A549 (cell line): ENCODE measurements around the gene TTC31. TPM values are rescaled to one million over a fixed set of nuclear protein-coding genes. Genes with fewer than 3 reads are reported as not detected.

Source experiments
- ATAC-seq, 2 experiments: fragments of 200-7000 bp in 1 of 2; fragments of >200 bp in 1 of 2; cut with Nextera tagmentation in 1 of 2; cut with Tn5 transposase in 1 of 2; 3 replicates each; pipeline versions ENCODE4 v1.8.0 to v1.9.1; 2018 to 2020; ENCODE audit warnings: mild to moderate bottlenecking in 1 of 2, moderate library complexity in 1 of 2
- CTCF ChIA-PET: fragments of 300-600 bp; sonication (Branson Sonifier 250); formaldehyde crosslinking; extraction: SDS; loops from one replicate; lab custom pipeline; 2021; ENCODE audit warnings: antibody characterized with exemption, inconsistent platforms; lab: Yijun Ruan, JAX
- POLR2A ChIA-PET: fragments of 350-600 bp; formaldehyde crosslinking; extraction: SDS; loops from one replicate; lab custom pipeline; 2021; ENCODE audit warnings: antibody characterized with exemption, inconsistent platforms; lab: Yijun Ruan, JAX
- DNase-seq, 2 experiments: peaks; one replicate each; pipeline versions ENCODE4 v3.0.0 to v3.0.0-alpha.2; 2011 to 2016; ENCODE audit warnings: low read depth in 1 of 2, low spot score in 1 of 2
- FAIRE-seq: peaks from 2 replicates; lab custom pipeline; 2011; peaks lifted over from hg19 to GRCh38; lab: Jason Lieb, UNC
- H3K27ac ChIP-seq, 2 experiments: fragments of >200 bp; sonication (Bioruptor Twin); formaldehyde crosslinking; 3 replicates each; pipeline ENCODE4 v1.5.1; 2016 to 2017
- H3K4me1 ChIP-seq: fragments of >200 bp; sonication (Bioruptor Twin); formaldehyde crosslinking; 3 replicates; pipeline ENCODE4 v1.6.1; 2016
- H3K4me2 ChIP-seq: fragments of >200 bp; sonication (Bioruptor Twin); formaldehyde crosslinking; 3 replicates; pipeline ENCODE4 v1.6.1; 2016
- H3K4me3 ChIP-seq: fragments of >200 bp; sonication (Bioruptor Twin); formaldehyde crosslinking; 3 replicates; pipeline ENCODE4 v1.5.1; 2016
- H3K9me3 ChIP-seq: fragments of >200 bp; sonication (Bioruptor Twin); formaldehyde crosslinking; 3 replicates; pipeline ENCODE4 v1.6.1; 2016
- CEBPB ChIP-seq, 2 experiments: fragments of >200 bp in 1 of 2; sonication (Bioruptor Twin) in 1 of 2; formaldehyde crosslinking in 1 of 2; IDR thresholded peaks; 2 replicates each; pipeline ENCODE4 v1.6.1; 2012 to 2016
- CHD2 ChIP-seq: fragments of 150-350 bp; IDR thresholded peaks from 2 replicates; pipeline ENCODE4 v1.6.1; 2014; ENCODE audit warnings: low read length; ENCODE audit not compliant: partially characterized antibody
- CHD4 ChIP-seq: fragments of 200-600 bp; sonication (generic); IDR thresholded peaks from 2 replicates; pipeline ENCODE4 v1.6.1; 2016; ENCODE audit warnings: antibody characterized with exemption, mild to moderate bottlenecking, borderline replicate concordance
- EHF ChIP-seq: fragments of 250-450 bp; sonication (Bioruptor Pico); IDR thresholded peaks from 2 replicates; pipeline ENCODE4 v1.5.0; 2020; ENCODE audit warnings: mild to moderate bottlenecking
- EP300 ChIP-seq, 2 experiments: fragments of >200 bp; sonication (Bioruptor Twin); formaldehyde crosslinking; IDR thresholded peaks; 2 replicates in 1 of 2; 3 replicates in 1 of 2; pipeline ENCODE4 v1.6.1; 2016 to 2017
- ESRRA ChIP-seq: fragments of 150-350 bp; IDR thresholded peaks from 2 replicates; pipeline ENCODE4 v1.6.1; 2014; ENCODE audit warnings: mild to moderate bottlenecking, low read length, borderline replicate concordance
- FOSB ChIP-seq: fragments of 250-450 bp; sonication (Bioruptor Pico); IDR thresholded peaks from 2 replicates; pipeline ENCODE4 v1.5.0; 2020; ENCODE audit warnings: mild to moderate bottlenecking, moderate library complexity
- FOSL2 ChIP-seq, 2 experiments: fragments of 450-650 bp in 1 of 2; fragments of >200 bp in 1 of 2; sonication (Bioruptor Twin) in 1 of 2; formaldehyde crosslinking; IDR thresholded peaks; 2 replicates each; pipeline versions ENCODE4 v1.5.0 to v1.6.1; 2016 to 2020; ENCODE audit warnings: mild to moderate bottlenecking in 1 of 2, moderate library complexity in 1 of 2
- FOXS1 ChIP-seq: fragments of 250-450 bp; sonication (Bioruptor Pico); IDR thresholded peaks from 2 replicates; pipeline ENCODE4 v1.5.0; 2020; ENCODE audit warnings: mild to moderate bottlenecking, moderate library complexity
- HDAC2 ChIP-seq: fragments of 200-600 bp; sonication (generic); IDR thresholded peaks from 2 replicates; pipeline ENCODE4 v1.6.1; 2016
- HEYL ChIP-seq: fragments of 250-450 bp; sonication (Bioruptor Pico); IDR thresholded peaks from 2 replicates; pipeline ENCODE4 v1.8.0; 2021; ENCODE audit warnings: mild to moderate bottlenecking, moderate library complexity
- HOXA7 ChIP-seq: fragments of 250-450 bp; sonication (Bioruptor Pico); IDR thresholded peaks from 2 replicates; pipeline ENCODE4 v1.5.0; 2020; ENCODE audit warnings: mild to moderate bottlenecking, moderate library complexity
- HOXB13 ChIP-seq: fragments of 250-450 bp; sonication (Bioruptor Pico); IDR thresholded peaks from 2 replicates; pipeline ENCODE4 v1.5.0; 2020; ENCODE audit warnings: low read depth, mild to moderate bottlenecking, moderate library complexity
- JUNB ChIP-seq: fragments of >200 bp; sonication (Bioruptor Twin); formaldehyde crosslinking; IDR thresholded peaks from 2 replicates; pipeline ENCODE4 v1.6.1; 2016
- KDM5A ChIP-seq: fragments of 200-600 bp; sonication (generic); IDR thresholded peaks from 2 replicates; pipeline ENCODE4 v1.6.1; 2016; ENCODE audit warnings: antibody characterized with exemption, mild to moderate bottlenecking
- MAFK ChIP-seq: fragments of 450-650 bp; IDR thresholded peaks from 2 replicates; pipeline ENCODE4 v1.6.1; 2014; ENCODE audit not compliant: partially characterized antibody
- MAZ ChIP-seq: fragments of 150-350 bp; IDR thresholded peaks from 2 replicates; pipeline ENCODE4 v1.6.1; 2014; ENCODE audit warnings: antibody characterized with exemption, low read depth, low read length, borderline replicate concordance
- NFE2L2 ChIP-seq: fragments of 150-350 bp; conservative IDR thresholded peaks from 2 replicates; pipeline ENCODE4 v1.6.1; 2014; ENCODE audit warnings: low read length
- NPAS2 ChIP-seq: fragments of 250-450 bp; sonication (Bioruptor Pico); IDR thresholded peaks from 2 replicates; pipeline ENCODE4 v1.8.0; 2022; ENCODE audit warnings: mild to moderate bottlenecking, moderate library complexity, borderline replicate concordance
- NR3C1 ChIP-seq: fragments of >200 bp; sonication (Bioruptor Twin); formaldehyde crosslinking; IDR thresholded peaks from 3 replicates; pipeline ENCODE4 v1.6.1; 2017
- PHF8 ChIP-seq: fragments of 200-600 bp; sonication (generic); IDR thresholded peaks from 2 replicates; pipeline ENCODE4 v1.6.1; 2016; ENCODE audit warnings: low read depth, mild to moderate bottlenecking, antibody characterized with exemption, moderate library complexity, borderline replicate concordance
- POLR2A ChIP-seq: IDR thresholded peaks from 2 replicates; pipeline ENCODE4 v1.6.1; 2012; ENCODE audit warnings: mild to moderate bottlenecking, low read length
- POLR2AphosphoS2 ChIP-seq: conservative IDR thresholded peaks from 2 replicates; pipeline ENCODE4 v1.6.1; 2012; ENCODE audit warnings: low read length, improper control_type of control experiment, inconsistent platforms
- RARB ChIP-seq: fragments of 250-450 bp; sonication (Bioruptor Pico); IDR thresholded peaks from 2 replicates; pipeline ENCODE4 v1.8.0; 2021; ENCODE audit warnings: mild to moderate bottlenecking, moderate library complexity
- RCOR1 ChIP-seq: fragments of 150-350 bp; IDR thresholded peaks from 2 replicates; pipeline ENCODE4 v1.6.1; 2014; ENCODE audit warnings: antibody characterized with exemption, low read length, low read depth
- RFX5 ChIP-seq: fragments of 450-650 bp; IDR thresholded peaks from 2 replicates; pipeline ENCODE4 v1.7.1; 2014; ENCODE audit warnings: antibody characterized with exemption, mild to moderate bottlenecking, moderate library complexity
- RNF2 ChIP-seq: fragments of 200-600 bp; sonication (generic); IDR thresholded peaks from 2 replicates; pipeline ENCODE4 v1.6.1; 2016; ENCODE audit warnings: low read depth, mild to moderate bottlenecking, antibody characterized with exemption, moderate library complexity, borderline replicate concordance
- SMC3 ChIP-seq: fragments of >200 bp; sonication (Bioruptor Twin); formaldehyde crosslinking; IDR thresholded peaks from 3 replicates; pipeline ENCODE4 v1.6.1; 2018; ENCODE audit warnings: inconsistent platforms
- TFCP2L1 ChIP-seq: fragments of 250-450 bp; sonication (Bioruptor Pico); IDR thresholded peaks from 2 replicates; pipeline ENCODE4 v1.5.0; 2021; ENCODE audit warnings: mild to moderate bottlenecking
- TP53 ChIP-seq: fragments of 250-450 bp; sonication (Bioruptor Pico); IDR thresholded peaks from 2 replicates; pipeline ENCODE4 v1.5.0; 2021; ENCODE audit warnings: mild to moderate bottlenecking, moderate library complexity
- ZNF302 ChIP-seq: fragments of 250-450 bp; sonication (Bioruptor Pico); IDR thresholded peaks from 2 replicates; pipeline ENCODE4 v1.9.0; 2021; ENCODE audit warnings: inconsistent platforms, mild to moderate bottlenecking, moderate library complexity
- ZSCAN20 ChIP-seq: fragments of 250-450 bp; sonication (Bioruptor Pico); IDR thresholded peaks from 2 replicates; pipeline ENCODE4 v1.8.0; 2022; ENCODE audit warnings: mild to moderate bottlenecking, moderate library complexity
- WGBS: methylation state at CpG from one replicate; pipeline ENCODE4 v1.1.6; 2017; ENCODE audit errors: missing lambda C conversion rate; 5-methylcytosine and 5-hydroxymethylcytosine counted together
- polyA minus RNA-seq: library from RNA; depleted of rRNA, polyadenylated mRNA; stranded (reverse); fragments of >200 nt; gene quantifications from 2 replicates; pipeline ENCODE4 v1.2.3, GENCODE V29; 2011; rRNA and poly(A)+ RNA removed
- polyA plus RNA-seq, 4 experiments: library from polyadenylated mRNA; depleted of rRNA in 3 of 4; stranded (reverse); fragments of >200 nt; fragmentation: RNase III in 1 of 4; extraction: RNeasy Plus Mini Kit Qiagen cat#74134 plus additional on column Dnase treatment in 1 of 4; gene quantifications; 2 replicates in 3 of 4; 3 replicates in 1 of 4; pipeline ENCODE4 v1.2.3, GENCODE V29; 2011 to 2017
- TF ChIP-seq, protein P1 (sequence below): IDR thresholded peaks from 2 replicates; pipeline ENCODE4 v1.6.1; 2012
- TF ChIP-seq, protein P2 (sequence below): fragments of 250-450 bp; sonication (Bioruptor Pico); IDR thresholded peaks from 2 replicates; pipeline ENCODE4 v1.5.0; 2020; ENCODE audit warnings: low read depth, mild to moderate bottlenecking, moderate library complexity
- TF ChIP-seq, protein P3 (sequence below): fragments of >200 bp; sonication (Bioruptor Twin); formaldehyde crosslinking; IDR thresholded peaks from 3 replicates; pipeline ENCODE4 v1.5.1; 2016
- TF ChIP-seq, protein P4 (sequence below): fragments of 250-450 bp; sonication (Bioruptor Pico); IDR thresholded peaks from 2 replicates; pipeline ENCODE4 v1.5.0; 2021; ENCODE audit warnings: mild to moderate bottlenecking, moderate library complexity, borderline replicate concordance

Gene TTC31
- polyA plus RNA-seq (2011; rRNA removed) (29.6 and 32.4 TPM in 2 replicates), polyA plus RNA-seq (2017; fragmentation: RNase III; extraction: RNeasy Plus Mini Kit Qiagen cat#74134 plus additional on column Dnase treatment) (25.4 to 26.2 TPM (median 25.7 TPM) in 3 replicates), polyA minus RNA-seq (32.1 and 39.3 TPM in 2 replicates)
- 22.3 and 28.2 TPM in 2 replicates for polyA plus RNA-seq (2012; cell fraction: cytosol; rRNA removed)
- polyA plus RNA-seq (2012; cell fraction: nucleus; rRNA removed) = 109 and 113 TPM in 2 replicates

DNA sequence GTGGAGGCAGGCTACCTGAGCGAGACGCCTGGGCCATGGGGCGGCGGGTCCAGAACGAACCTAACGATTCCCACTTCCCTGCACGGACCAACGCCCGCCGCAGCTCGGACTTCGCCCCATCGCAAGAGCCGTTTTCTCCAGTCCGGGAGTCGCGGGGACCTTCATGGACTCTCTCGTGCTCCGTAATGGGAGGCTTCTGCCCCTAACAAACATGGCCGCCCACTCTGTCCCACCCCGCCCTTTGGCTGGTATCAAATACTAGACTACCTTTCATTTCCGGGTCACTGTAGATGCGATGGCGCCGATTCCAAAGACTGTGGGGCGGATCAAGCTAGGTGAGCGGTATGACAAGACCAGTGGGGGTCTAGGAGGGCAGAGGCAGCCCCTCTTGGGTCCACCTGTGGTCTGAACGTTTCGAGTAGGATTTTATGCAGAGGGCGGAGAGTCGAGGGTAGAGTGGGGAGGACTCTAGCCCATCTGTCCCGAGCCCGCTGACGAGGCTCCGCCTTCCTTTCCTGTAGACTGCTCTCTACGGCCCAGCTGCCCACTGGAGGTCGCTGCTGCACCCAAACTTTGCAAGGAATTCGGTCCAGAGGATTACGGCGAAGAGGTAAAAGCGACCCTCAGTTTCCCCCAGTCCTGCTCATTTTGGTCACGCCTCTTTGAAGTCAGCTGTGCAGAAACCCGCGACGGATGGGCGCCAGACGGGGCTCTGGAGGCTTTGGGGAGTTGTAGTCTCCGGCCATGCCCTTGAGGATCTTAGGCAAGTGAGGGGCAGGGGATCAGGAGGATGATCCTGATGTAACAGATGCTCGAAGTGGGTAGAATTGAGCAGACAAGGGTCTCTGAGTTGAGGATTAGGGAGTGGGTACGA is at the start of gene TTC31, which contains the start of gene CCDC142:
TTC31 (plus strand) TSS at position 281 of the 874 bp plus-strand sequence; CDS start at position 296, 15 bp downstream.
CCDC142 (minus strand) TSS at position 198 of the 874 bp plus-strand sequence; CDS start at position 37, 161 bp downstream.
- under 1% methylated on average over 50 of the region's 50 CpGs for WGBS
- no peak for FAIRE-seq
- DNase-seq = peak; percentile 95 to 97
- Histone ChIP-seq H3K4me3 (peak within 1 kb of the TSS; percentile 70), H3K9me3 (no peaks in the 10 kb centered on the region), H3K27ac (peak within 1 kb of the TSS; percentile 85 to 97), H3K4me2 (peak within 1 kb of the TSS; percentile 96), H3K4me1 (peaks cover 20% of the 10 kb centered on the region)
- ATAC-seq = peak; percentile 96 to 97
- POLR2A ChIA-PET = interaction anchor here (0.8 to 3.1 kb wide), 16 partner anchors 10 to 108 kb away, joined by 3 to 28 read pairs (median 5); partner anchors contain the start of genes AUP1, HTRA2, INO80B and MOGS
- CTCF ChIA-PET = interaction anchor here (0.7 to 13.8 kb wide), 31 partner anchors 10 to 394 kb away, joined by 3 to 184 read pairs (median 7); partner anchors contain the start of genes AUP1, DQX1, HTRA2 and INO80B
- TF ChIP-seq SMC3 (peak; percentile 90), MAFK (no peak), TFCP2L1 (no peak), ESRRA (no peak), POLR2AphosphoS2 (no peak), NPAS2 (CRISPR knock-in tag) (no peak), RNF2 (no peak), EP300 (IDR thresholded peaks at IDR 0.05) (no peak), CHD2 (no peak), EHF (CRISPR knock-in tag) (no peak), HDAC2 (peak; percentile 94; the same call in 1 of the 2 replicates), ZSCAN20 (CRISPR knock-in tag) (no peak), MAZ (no peak), HOXA7 (CRISPR knock-in tag) (no peak), FOXS1 (CRISPR knock-in tag) (no peak), NFE2L2 (no peak), HEYL (CRISPR knock-in tag) (no peak), CEBPB (IDR thresholded peaks at IDR 0.05) (0 out of 4 replicates have a peak, but pooled peaks of 1 of the 2 experiments have one; percentile 4), ZNF302 (CRISPR knock-in tag) (no peak), TP53 (no peak), PHF8 (peak; percentile 84), JUNB (no peak), POLR2A (peak; percentile 49), FOSL2 (IDR thresholded peaks at IDR 0.05) (no peak), FOSL2 (CRISPR knock-in tag; IDR thresholded peaks at IDR 0.05) (no peak), FOSB (CRISPR knock-in tag) (no peak), RFX5 (no peak), RCOR1 (no peak), NR3C1 (no peak), RARB (CRISPR knock-in tag) (no peak), KDM5A (peak; percentile 98), CHD4 (no peak), HOXB13 (no peak)
- TF ChIP-seq, protein P1, sequence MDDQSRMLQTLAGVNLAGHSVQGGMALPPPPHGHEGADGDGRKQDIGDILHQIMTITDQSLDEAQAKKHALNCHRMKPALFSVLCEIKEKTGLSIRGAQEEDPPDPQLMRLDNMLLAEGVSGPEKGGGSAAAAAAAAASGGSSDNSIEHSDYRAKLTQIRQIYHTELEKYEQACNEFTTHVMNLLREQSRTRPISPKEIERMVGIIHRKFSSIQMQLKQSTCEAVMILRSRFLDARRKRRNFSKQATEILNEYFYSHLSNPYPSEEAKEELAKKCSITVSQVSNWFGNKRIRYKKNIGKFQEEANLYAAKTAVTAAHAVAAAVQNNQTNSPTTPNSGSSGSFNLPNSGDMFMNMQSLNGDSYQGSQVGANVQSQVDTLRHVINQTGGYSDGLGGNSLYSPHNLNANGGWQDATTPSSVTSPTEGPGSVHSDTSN = 0 out of 2 replicates have a peak, but pooled peaks have one; percentile 44
- TF ChIP-seq, protein P2, sequence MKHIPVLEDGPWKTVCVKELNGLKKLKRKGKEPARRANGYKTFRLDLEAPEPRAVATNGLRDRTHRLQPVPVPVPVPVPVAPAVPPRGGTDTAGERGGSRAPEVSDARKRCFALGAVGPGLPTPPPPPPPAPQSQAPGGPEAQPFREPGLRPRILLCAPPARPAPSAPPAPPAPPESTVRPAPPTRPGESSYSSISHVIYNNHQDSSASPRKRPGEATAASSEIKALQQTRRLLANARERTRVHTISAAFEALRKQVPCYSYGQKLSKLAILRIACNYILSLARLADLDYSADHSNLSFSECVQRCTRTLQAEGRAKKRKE (CRISPR knock-in tag) = no peak
- TF ChIP-seq, protein P3, sequence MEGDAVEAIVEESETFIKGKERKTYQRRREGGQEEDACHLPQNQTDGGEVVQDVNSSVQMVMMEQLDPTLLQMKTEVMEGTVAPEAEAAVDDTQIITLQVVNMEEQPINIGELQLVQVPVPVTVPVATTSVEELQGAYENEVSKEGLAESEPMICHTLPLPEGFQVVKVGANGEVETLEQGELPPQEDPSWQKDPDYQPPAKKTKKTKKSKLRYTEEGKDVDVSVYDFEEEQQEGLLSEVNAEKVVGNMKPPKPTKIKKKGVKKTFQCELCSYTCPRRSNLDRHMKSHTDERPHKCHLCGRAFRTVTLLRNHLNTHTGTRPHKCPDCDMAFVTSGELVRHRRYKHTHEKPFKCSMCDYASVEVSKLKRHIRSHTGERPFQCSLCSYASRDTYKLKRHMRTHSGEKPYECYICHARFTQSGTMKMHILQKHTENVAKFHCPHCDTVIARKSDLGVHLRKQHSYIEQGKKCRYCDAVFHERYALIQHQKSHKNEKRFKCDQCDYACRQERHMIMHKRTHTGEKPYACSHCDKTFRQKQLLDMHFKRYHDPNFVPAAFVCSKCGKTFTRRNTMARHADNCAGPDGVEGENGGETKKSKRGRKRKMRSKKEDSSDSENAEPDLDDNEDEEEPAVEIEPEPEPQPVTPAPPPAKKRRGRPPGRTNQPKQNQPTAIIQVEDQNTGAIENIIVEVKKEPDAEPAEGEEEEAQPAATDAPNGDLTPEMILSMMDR = peak; percentile 98
- TF ChIP-seq, protein P4, sequence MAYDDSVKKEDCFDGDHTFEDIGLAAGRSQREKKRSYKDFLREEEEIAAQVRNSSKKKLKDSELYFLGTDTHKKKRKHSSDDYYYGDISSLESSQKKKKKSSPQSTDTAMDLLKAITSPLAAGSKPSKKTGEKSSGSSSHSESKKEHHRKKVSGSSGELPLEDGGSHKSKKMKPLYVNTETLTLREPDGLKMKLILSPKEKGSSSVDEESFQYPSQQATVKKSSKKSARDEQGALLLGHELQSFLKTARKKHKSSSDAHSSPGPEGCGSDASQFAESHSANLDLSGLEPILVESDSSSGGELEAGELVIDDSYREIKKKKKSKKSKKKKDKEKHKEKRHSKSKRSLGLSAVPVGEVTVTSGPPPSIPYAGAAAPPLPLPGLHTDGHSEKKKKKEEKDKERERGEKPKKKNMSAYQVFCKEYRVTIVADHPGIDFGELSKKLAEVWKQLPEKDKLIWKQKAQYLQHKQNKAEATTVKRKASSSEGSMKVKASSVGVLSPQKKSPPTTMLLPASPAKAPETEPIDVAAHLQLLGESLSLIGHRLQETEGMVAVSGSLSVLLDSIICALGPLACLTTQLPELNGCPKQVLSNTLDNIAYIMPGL (CRISPR knock-in tag) = no peak
